Measurements from ENCODE around the gene PLP2.

Gene PLP2

GRCh38 chrX:49147282-49147681, 24.4 kb upstream of the PLP2 start:
- H3K27ac ChIP-seq: no peak overlapping the region
- no peak for TF ChIP-seq ZFX (IDR thresholded peaks at IDR 0.05; ENCODE audit: borderline replicate concordance)
- TF ChIP-seq CTCF (IDR thresholded peaks at IDR 0.05): no peak

GRCh38 chrX:49147936-49148335, 23.8 kb upstream of the PLP2 start:
- TF ChIP-seq CTCF (IDR thresholded peaks at IDR 0.05) (no peak), ZFX (IDR thresholded peaks at IDR 0.05; ENCODE audit: borderline replicate concordance) (no peak)
- peak overlapping the region; percentile 83 for H3K27ac ChIP-seq

- peak overlapping the region; percentile 83 for H3K27ac ChIP-seq
Measured at GRCh38 chrX:49148390-49149100, 23.2 kb upstream of the PLP2 start.

- peak overlapping the region; percentile 83 for H3K27ac ChIP-seq
Measured at GRCh38 chrX:49149291-49149690, 22.4 kb upstream of the PLP2 start.

- H3K27ac ChIP-seq: no peak overlapping the region
- TF ChIP-seq CTCF (IDR thresholded peaks at IDR 0.05) (no peak), ZFX (IDR thresholded peaks at IDR 0.05; ENCODE audit: borderline replicate concordance) (no peak)
Measured at GRCh38 chrX:49153467-49153866, 18.2 kb upstream of the PLP2 start.

- H3K27ac ChIP-seq: peak overlapping the region; percentile 91
- no peak for TF ChIP-seq CTCF (IDR thresholded peaks at IDR 0.05)
- TF ChIP-seq ZFX (IDR thresholded peaks at IDR 0.05; ENCODE audit: borderline replicate concordance): no peak
Measured at GRCh38 chrX:49155243-49155899, 16.3 kb upstream of the PLP2 start.

- peak overlapping the region; percentile 91 for H3K27ac ChIP-seq
- peak; percentile 78 for TF ChIP-seq CTCF (IDR thresholded peaks at IDR 0.05)
- no peak for TF ChIP-seq ZFX (IDR thresholded peaks at IDR 0.05; ENCODE audit: borderline replicate concordance)
Measured at GRCh38 chrX:49155900-49156837, 15.5 kb upstream of the PLP2 start.

- H3K27ac ChIP-seq: no peak overlapping the region
- no peak for TF ChIP-seq ZFX (IDR thresholded peaks at IDR 0.05; ENCODE audit: borderline replicate concordance)
- no peak for TF ChIP-seq CTCF (IDR thresholded peaks at IDR 0.05)
Measured at GRCh38 chrX:49157194-49157593, 14.5 kb upstream of the PLP2 start.

Data from 22Rv1 (cell line).